Medulla oblongata (tissue), 1 donor: ENCODE results near the gene DNAAF1.

ENCODE experiments used
- DNase-seq: peaks from one replicate; pipeline ENCODE4 v3.0.0-alpha.2; 2015; ENCODE audit errors: extremely low spot score

DNAAF1 gene

GRCh38 chr16:84161037-84161436 lies 15.9 kb downstream of the DNAAF1 start:
- DNase-seq: no peak

GRCh38 chr16:84161801-84162200 lies 16.7 kb downstream of the DNAAF1 start:
- no peak for DNase-seq

- DNase-seq: no peak
Observed at GRCh38 chr16:84165746-84166145, 20.6 kb downstream of the DNAAF1 start.

GRCh38 chr16:84166796-84167695 lies 21.9 kb downstream of the DNAAF1 start:
- no peak for DNase-seq

- no peak for DNase-seq
Observed at GRCh38 chr16:84169765-84170310, 24.7 kb downstream of the DNAAF1 start.

GRCh38 chr16:84174396-84174795 lies 29.3 kb downstream of the DNAAF1 start:
- DNase-seq: no peak

- peak; percentile 39 for DNase-seq
Observed at GRCh38 chr16:84175350-84176081, 30.4 kb downstream of the DNAAF1 start.

- DNase-seq: no peak
Observed at GRCh38 chr16:84176192-84177053, 31.3 kb downstream of the DNAAF1 start.

- DNase-seq: no peak
Observed at GRCh38 chr16:84177741-84178073, 32.6 kb downstream of the DNAAF1 start.

- no peak for DNase-seq
Observed at GRCh38 chr16:84178146-84178765, 33.1 kb downstream of the DNAAF1 start.

GRCh38 chr16:84178892-84179611 lies 33.9 kb downstream of the DNAAF1 start:
- no peak for DNase-seq

GRCh38 chr16:84179612-84180320 lies 34.7 kb downstream of the DNAAF1 start:
- DNase-seq: no peak

GRCh38 chr16:84180519-84181140 lies 35.5 kb downstream of the DNAAF1 start:
- no peak for DNase-seq

- no peak for DNase-seq
Observed at GRCh38 chr16:84181144-84181915, 36.2 kb downstream of the DNAAF1 start.

GRCh38 chr16:84182104-84182503 lies 37.0 kb downstream of the DNAAF1 start:
- no peak for DNase-seq

GRCh38 chr16:84182680-84183571 lies 37.8 kb downstream of the DNAAF1 start:
- DNase-seq: no peak

- no peak for DNase-seq
Observed at GRCh38 chr16:84183572-84183875, 38.4 kb downstream of the DNAAF1 start.
